ENCODE measurements around the gene AVPR2.

The AVPR2 gene

DNA sequence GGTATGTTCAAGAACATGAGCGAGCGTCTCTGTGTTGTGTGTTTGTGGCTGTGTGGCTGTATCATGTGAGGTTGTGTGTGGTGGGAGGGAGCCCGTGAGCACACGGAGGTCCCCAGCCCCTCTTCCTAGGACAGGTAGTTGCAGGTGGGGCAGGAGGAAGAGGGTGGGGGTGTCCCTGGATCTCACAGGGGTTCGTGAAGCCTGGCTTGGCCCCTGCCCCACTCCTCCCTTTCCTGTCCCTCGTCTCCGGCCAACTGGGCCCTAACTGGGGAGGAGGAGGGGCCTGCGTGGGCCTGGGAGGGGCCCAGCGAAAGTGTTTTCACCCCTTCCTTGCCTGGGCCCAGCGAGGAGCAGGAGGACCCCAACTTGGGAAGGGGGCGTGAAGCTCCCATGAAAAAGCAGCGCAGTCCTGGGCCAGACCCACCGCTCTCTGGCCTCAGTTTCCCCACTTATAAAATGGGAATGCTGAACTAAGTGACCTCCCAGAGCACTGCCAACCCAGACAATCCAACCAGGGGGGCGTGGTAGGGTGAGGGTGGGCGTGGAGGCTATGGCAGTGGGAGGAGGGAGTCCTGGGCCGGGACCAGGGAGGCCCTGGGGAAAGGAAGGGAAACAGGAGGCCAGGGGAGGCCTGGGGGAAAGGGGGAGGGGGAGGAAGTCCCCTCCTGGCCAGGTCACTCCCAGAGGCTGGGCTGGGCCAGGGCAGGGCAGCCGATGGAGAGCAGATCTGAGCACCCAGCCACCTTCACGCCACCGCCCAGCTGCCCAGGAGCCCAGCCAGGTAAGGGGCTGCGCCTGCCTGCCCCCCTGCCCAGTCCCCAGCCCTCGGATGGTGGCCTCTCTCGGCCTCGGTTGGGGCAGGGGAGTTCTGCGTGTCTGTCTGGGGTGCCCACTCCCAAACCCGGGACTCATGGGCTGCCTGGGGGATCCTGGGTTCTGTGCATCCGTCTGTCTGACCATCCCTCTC lies at the start of gene AVPR2:
TSS of gene AVPR2 (plus strand) at position 683 of the 967 bp plus-strand sequence. CDS start 473 bp downstream, outside the sequence.
- H3K4me3 ChIP-seq (ENCODE audit: low read depth, low read length), result no peak within 1 kb of the TSS
- DNase-seq (ENCODE audit: low read depth), result no peak
- TF ChIP-seq, protein P1, sequence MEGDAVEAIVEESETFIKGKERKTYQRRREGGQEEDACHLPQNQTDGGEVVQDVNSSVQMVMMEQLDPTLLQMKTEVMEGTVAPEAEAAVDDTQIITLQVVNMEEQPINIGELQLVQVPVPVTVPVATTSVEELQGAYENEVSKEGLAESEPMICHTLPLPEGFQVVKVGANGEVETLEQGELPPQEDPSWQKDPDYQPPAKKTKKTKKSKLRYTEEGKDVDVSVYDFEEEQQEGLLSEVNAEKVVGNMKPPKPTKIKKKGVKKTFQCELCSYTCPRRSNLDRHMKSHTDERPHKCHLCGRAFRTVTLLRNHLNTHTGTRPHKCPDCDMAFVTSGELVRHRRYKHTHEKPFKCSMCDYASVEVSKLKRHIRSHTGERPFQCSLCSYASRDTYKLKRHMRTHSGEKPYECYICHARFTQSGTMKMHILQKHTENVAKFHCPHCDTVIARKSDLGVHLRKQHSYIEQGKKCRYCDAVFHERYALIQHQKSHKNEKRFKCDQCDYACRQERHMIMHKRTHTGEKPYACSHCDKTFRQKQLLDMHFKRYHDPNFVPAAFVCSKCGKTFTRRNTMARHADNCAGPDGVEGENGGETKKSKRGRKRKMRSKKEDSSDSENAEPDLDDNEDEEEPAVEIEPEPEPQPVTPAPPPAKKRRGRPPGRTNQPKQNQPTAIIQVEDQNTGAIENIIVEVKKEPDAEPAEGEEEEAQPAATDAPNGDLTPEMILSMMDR (IDR thresholded peaks at IDR 0.05; ENCODE audit: insufficient read depth, low read depth, low read length, missing control alignments), result no peak

DNA sequence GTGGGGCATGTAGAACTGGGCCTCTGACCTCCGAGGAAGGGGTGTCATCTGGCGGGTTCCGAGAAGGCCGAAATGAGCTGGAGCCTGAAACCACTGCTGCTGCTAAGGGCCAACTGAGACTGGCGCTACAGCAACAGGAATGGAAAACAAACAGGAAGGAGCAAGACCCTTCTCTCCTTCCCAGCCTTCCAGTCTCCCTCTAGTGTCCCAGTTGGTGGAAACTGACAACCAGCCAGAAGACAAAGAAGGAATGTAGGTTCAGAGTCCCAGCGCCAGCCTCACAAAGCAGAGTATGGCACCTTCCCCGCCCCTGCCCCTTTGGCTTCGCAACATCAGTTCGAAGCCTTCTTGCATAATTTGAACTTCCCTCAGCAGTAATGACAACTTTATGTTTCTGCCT lies 49.8 kb upstream of the AVPR2 start:
- TF ChIP-seq, protein P1 (IDR thresholded peaks at IDR 0.05; ENCODE audit: insufficient read depth, low read depth, low read length, missing control alignments), result no peak

DNA sequence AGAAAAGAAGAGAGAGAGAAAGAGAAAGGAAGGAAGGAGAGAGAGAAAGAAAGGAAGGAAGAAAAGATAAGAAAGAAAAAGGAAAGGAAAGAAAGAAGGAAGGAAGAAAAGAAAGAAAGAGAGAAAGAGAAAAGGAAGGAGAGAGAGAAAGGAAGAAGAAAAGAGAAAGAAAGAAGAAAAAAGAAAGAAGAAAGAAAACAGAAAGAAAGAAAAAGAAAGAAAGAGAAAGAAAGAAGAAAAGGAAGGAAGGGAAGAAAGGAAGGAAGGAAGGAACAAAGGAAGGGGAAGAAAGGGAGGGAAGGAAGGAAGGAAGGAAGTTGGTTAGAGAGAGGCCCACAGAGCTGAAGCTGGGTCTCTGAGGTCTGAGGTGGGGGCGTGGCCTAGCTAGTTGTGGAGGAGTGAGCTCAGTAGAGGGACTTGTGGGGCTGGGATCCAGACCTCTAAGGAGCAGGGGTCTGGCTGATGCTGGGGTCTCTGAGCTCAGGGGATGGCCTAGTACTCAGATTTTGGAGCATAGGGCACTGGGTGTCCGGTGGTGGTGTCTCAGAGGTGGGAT lies 47.0 kb upstream of the AVPR2 start:
- H3K4me3 ChIP-seq (ENCODE audit: low read depth, low read length), result no peak overlapping the region
- no peak for DNase-seq (ENCODE audit: low read depth)
- TF ChIP-seq, protein P1 (IDR thresholded peaks at IDR 0.05; ENCODE audit: insufficient read depth, low read depth, low read length, missing control alignments), result no peak

More for the DNA sequence above, 49.8 kb upstream of the AVPR2 start:
- no peak overlapping the region for H3K4me3 ChIP-seq (ENCODE audit: low read depth, low read length)
- DNase-seq (ENCODE audit: low read depth), result no peak

DNA sequence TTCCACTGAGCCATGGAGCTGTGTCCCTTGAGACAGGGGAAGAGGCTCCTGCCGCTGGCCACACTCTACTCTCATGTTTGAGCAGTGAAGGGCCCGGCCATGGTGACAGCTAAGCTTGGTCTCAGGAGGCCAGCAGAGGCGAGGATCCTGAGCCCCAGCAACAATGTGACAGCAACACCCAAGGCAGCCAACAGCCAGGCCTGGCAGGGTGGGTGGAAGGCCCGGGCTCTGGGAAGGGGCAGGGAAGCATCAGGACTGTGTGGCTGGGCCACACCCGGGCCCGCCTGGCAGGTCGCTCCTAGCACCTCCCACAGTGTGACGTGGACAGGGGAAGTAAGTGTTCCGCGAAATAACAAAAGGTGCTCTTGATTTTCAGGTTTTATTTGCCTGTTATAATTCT lies 43.3 kb upstream of the AVPR2 start:
- TF ChIP-seq, protein P1 (IDR thresholded peaks at IDR 0.05; ENCODE audit: insufficient read depth, low read depth, low read length, missing control alignments), result no peak
- H3K4me3 ChIP-seq (ENCODE audit: low read depth, low read length), result no peak overlapping the region
- DNase-seq (ENCODE audit: low read depth), result no peak

DNA sequence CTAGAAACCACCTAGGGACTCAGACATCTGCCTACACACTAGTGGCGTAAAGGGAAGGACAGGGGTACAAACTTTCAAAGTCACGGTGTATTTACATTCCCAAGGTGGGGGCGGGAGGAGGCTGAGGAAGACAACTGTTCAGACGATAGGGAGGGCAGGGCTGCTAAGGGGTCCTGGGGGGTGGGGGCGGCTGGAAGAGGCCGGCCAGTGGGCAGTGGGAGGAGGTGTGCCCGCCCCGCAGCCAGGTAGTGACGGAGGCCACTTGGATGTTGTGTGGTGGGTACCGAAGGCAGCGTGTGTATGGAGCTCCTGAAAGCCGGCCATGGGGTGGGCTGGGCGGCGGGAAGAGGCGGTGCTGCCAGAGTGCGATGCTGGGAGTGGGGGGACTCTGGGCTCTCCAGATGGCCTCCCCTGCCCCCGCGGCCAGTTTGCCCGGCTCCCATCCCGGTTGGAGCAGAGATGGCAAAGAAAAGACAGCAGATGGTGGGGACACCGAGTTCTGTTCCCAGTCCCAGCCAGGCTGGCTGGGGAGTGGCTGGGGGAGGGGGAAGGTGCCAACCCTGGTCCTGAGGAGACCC lies 42.7 kb upstream of the AVPR2 start:
- TF ChIP-seq, protein P1 (IDR thresholded peaks at IDR 0.05; ENCODE audit: insufficient read depth, low read depth, low read length, missing control alignments), result no peak
- DNase-seq (ENCODE audit: low read depth), result no peak
- no peak overlapping the region for H3K4me3 ChIP-seq (ENCODE audit: low read depth, low read length)

- TF ChIP-seq, protein P1 (IDR thresholded peaks at IDR 0.05; ENCODE audit: insufficient read depth, low read depth, low read length, missing control alignments), result no peak
- no peak for DNase-seq (ENCODE audit: low read depth)
- no peak overlapping the region for H3K4me3 ChIP-seq (ENCODE audit: low read depth, low read length)
Observed at GRCh38 chrX:153862369-153863250, 41.9 kb upstream of the AVPR2 start.
